ENCODE measurements around the gene GSK3B.

GRCh38 chr3:119831941-119832371 is 262.3 kb downstream of the GSK3B start:
- no peak for TF ChIP-seq POLR2A (IDR thresholded peaks at IDR 0.05)
- TF ChIP-seq, protein P1, sequence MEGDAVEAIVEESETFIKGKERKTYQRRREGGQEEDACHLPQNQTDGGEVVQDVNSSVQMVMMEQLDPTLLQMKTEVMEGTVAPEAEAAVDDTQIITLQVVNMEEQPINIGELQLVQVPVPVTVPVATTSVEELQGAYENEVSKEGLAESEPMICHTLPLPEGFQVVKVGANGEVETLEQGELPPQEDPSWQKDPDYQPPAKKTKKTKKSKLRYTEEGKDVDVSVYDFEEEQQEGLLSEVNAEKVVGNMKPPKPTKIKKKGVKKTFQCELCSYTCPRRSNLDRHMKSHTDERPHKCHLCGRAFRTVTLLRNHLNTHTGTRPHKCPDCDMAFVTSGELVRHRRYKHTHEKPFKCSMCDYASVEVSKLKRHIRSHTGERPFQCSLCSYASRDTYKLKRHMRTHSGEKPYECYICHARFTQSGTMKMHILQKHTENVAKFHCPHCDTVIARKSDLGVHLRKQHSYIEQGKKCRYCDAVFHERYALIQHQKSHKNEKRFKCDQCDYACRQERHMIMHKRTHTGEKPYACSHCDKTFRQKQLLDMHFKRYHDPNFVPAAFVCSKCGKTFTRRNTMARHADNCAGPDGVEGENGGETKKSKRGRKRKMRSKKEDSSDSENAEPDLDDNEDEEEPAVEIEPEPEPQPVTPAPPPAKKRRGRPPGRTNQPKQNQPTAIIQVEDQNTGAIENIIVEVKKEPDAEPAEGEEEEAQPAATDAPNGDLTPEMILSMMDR (IDR thresholded peaks at IDR 0.05), result no peak
